ENCODE results near the gene SUDS3.

The SUDS3 gene

GRCh38 chr12:118356809-118357256, 19.5 kb upstream of the SUDS3 start:
- DNase-seq (ENCODE audit: low spot score) = no peak

GRCh38 chr12:118357257-118358007, 18.9 kb upstream of the SUDS3 start:
- peak; percentile 90 for DNase-seq (ENCODE audit: low spot score)

GRCh38 chr12:118358008-118358359, 18.4 kb upstream of the SUDS3 start:
- DNase-seq (ENCODE audit: low spot score) = no peak

GRCh38 chr12:118358612-118359540, 17.5 kb upstream of the SUDS3 start:
- peak; percentile 57 for DNase-seq (ENCODE audit: low spot score)

- peak; percentile 53 for DNase-seq (ENCODE audit: low spot score)
Observed at GRCh38 chr12:118359541-118359915, 16.8 kb upstream of the SUDS3 start.

- DNase-seq (ENCODE audit: low spot score) = no peak
Observed at GRCh38 chr12:118361092-118361404, 15.3 kb upstream of the SUDS3 start.

- DNase-seq (ENCODE audit: low spot score) = no peak
Observed at GRCh38 chr12:118361889-118362288, 14.5 kb upstream of the SUDS3 start.

GRCh38 chr12:118368821-118369220, 7.5 kb upstream of the SUDS3 start:
- no peak for DNase-seq (ENCODE audit: low spot score)

- DNase-seq (ENCODE audit: low spot score) = no peak
Observed at GRCh38 chr12:118370601-118371000, 5.8 kb upstream of the SUDS3 start.

GRCh38 chr12:118371321-118372282, 4.8 kb upstream of the SUDS3 start:
- DNase-seq (ENCODE audit: low spot score) = peak; percentile 41

GRCh38 chr12:118372541-118373495, 3.5 kb upstream of the SUDS3 start, which contains the start of gene TAOK3:
TSS of gene TAOK3 (minus strand) at chr12:118372907. CDS start at chr12:118255567, 117,340 bp downstream.
- DNase-seq (ENCODE audit: low spot score) = peak; percentile 99

GRCh38 chr12:118373616-118374015, 2.7 kb upstream of the SUDS3 start:
- DNase-seq (ENCODE audit: low spot score) = peak; percentile 52

- no peak for DNase-seq (ENCODE audit: low spot score)
Observed at GRCh38 chr12:118374126-118374725, 2.1 kb upstream of the SUDS3 start.

- no peak for DNase-seq (ENCODE audit: low spot score)
Observed at GRCh38 chr12:118374909-118375308, 1.4 kb upstream of the SUDS3 start.

GRCh38 chr12:118375348-118375747, 1.0 kb upstream of the SUDS3 start:
- DNase-seq (ENCODE audit: low spot score) = no peak

GRCh38 chr12:118377021-118377883, 897 bp downstream of the SUDS3 start:
- peak; percentile 53 for DNase-seq (ENCODE audit: low spot score)

GRCh38 chr12:118377884-118378470, 1.6 kb downstream of the SUDS3 start:
- peak; percentile 86 for DNase-seq (ENCODE audit: low spot score)

GRCh38 chr12:118391424-118391823, 15.1 kb downstream of the SUDS3 start:
- DNase-seq (ENCODE audit: low spot score) = no peak

- DNase-seq (ENCODE audit: low spot score) = no peak
Observed at GRCh38 chr12:118391836-118392235, 15.5 kb downstream of the SUDS3 start.
